HG02938 (cell line): ENCODE results near the gene FMN1.

Source experiments
- ATAC-seq: cut with Tn5 transposase; IDR thresholded peaks from one replicate; pipeline ENCODE4 v1.9.1; 2021; ENCODE audit warnings: mild to moderate bottlenecking, moderate library complexity; ENCODE audit not compliant: unreplicated experiment

The FMN1 gene

DNA sequence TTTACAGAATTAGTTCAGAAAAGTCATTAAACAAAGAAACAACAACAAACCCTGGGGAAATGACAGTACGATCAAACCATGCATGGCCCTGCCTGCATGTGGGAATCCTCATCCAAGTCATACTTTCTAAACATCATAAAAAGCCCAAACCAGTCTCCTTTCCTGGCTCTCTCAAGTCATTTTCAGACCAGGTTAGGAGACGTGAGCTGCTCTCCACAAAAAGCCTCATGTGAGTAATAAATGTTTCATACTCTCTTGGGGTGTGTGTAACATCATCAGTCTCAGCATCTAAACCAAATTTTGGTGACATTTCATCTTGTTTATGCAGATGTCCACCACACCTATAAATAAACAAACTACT, 457.8 kb downstream of the FMN1 start:
- ATAC-seq = no peak

- no peak for ATAC-seq
These were observed 458.4 kb downstream of the FMN1 start for GRCh38 chr15:32735989-32736700.

- ATAC-seq = no peak
These were observed 461.2 kb downstream of the FMN1 start for GRCh38 chr15:32733281-32733680.

- no peak for ATAC-seq
These were observed 461.8 kb downstream of the FMN1 start for GRCh38 chr15:32732574-32733157.

DNA sequence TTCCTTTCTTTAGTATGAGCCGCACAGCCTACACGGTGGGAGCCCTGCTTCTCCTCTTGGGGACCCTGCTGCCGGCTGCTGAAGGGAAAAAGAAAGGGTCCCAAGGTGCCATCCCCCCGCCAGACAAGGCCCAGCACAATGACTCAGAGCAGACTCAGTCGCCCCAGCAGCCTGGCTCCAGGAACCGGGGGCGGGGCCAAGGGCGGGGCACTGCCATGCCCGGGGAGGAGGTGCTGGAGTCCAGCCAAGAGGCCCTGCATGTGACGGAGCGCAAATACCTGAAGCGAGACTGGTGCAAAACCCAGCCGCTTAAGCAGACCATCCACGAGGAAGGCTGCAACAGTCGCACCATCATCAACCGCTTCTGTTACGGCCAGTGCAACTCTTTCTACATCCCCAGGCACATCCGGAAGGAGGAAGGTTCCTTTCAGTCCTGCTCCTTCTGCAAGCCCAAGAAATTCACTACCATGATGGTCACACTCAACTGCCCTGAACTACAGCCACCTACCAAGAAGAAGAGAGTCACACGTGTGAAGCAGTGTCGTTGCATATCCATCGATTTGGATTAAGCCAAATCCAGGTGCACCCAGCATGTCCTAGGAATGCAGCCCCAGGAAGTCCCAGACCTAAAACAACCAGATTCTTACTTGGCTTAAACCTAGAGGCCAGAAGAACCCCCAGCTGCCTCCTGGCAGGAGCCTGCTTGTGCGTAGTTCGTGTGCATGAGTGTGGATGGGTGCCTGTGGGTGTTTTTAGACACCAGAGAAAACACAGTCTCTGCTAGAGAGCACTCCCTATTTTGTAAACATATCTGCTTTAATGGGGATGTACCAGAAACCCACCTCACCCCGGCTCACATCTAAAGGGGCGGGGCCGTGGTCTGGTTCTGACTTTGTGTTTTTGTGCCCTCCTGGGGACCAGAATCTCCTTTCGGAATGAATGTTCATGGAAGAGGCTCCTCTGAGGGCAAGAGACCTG, 463.5 kb downstream of the FMN1 start:
- ATAC-seq = no peak

- no peak for ATAC-seq
These were observed 464.7 kb downstream of the FMN1 start for GRCh38 chr15:32729700-32730395.

GRCh38 chr15:32723171-32723948, 471.2 kb downstream of the FMN1 start:
- ATAC-seq = peak; percentile 86

DNA sequence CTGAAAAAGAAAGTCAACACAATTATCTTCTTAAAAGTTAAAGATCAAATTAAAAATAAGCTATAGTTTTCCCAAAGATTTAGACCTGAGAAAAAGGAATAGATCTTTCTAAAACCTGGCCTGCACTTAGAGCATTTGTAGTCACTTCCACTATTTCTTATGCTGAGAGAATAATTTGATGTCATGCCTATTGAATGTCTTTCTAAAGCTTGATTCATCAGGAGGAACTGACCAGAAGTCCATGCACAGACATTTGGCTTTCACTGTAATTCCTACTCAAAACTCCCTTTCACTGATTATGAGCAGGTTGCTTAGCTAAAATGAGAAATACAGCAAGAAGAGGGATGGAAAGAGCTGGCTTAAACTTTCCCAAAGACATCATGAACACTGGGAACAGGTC, 472.4 kb downstream of the FMN1 start:
- ATAC-seq = no peak

DNA sequence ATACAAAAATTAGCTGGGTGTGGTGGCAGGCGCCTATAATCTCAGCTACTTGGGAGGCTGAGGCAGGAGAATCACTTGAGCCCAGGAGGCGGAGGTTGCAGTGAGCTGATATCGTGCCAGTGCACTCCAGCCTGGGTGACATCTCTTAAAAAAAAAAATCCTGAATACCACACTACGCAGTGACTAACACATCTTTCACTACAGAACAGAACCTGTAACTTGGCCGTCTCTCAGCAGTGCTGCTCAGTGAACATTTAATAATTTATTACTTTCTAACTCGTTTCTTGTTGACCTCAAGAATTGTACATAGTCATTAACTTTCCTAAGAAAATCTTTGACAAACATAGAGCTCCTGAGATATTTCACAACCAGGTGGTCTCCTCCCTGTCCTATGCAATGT, 472.9 kb downstream of the FMN1 start:
- no peak for ATAC-seq

DNA sequence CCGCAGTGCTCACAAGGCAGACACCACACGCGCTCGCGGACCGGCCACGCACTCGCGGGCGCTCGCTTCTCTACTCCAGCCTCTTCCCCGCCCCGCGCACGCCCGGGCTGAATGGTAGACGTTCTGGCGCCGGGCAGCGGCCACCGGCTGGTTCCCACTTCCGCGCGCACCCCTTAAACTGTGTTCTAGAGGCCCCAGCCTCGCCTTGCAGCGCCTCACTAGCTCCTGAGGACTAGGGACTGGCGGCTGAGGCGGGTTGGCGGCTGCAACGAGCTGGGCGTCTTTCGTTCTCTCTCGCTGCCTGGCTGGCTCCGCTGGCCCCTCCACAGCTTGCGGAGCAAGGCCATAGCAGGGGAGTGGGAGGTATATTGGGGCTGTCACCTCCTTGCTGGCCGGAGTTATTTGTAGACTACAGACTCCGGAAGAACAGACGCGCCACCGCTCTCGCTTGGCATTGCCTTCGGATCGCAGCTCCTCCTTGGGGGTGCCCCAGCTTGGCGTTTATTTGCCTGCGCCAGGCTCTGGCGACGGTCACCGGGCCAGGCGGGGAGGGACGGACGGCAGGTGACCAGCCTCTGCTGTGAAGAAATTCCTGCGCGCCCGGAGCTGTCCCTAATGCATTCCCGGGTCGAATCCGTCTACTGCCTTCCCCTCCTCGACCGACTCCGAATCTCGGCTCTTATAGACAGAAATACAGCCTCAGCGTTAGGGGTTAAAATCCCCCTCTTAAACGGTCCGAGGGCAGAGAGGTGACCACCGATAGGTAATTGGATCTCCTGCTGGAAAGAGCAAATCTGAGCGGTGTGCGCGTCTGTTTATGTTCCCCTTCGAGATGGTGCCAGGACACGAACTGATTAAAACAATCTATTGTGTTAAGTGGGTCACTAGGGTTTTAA, 475.4 kb downstream of the FMN1 start:
- no peak for ATAC-seq

DNA sequence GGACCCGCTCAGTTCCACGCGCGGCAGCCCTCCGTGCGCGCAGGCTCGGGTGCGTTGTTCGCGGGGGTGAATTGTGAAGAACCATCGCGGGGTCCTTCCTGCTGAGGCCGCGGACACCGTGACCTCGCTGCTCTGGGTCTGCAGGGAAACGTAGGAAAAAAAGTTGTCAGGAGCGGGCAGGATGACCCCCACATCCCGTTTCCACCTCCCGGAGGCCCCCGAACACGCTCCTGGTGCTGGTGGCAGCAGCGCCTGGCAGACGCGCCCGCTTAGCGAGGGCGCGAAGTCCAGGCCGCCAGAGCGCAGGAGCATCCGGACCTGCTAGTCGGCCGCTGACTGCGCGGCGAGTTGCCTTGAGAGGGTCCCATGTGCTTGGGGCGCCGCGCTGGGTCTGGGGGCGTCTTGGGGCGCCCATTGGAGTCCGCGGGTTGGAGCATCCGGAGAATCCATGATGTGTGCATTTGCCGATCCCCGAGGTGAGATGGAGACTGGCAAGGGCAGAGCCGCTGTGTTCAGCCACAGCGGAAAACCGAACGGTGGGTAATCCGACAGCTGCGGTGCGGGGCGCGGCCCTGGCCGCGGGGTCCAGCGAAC, 476.2 kb downstream of the FMN1 start:
- no peak for ATAC-seq

DNA sequence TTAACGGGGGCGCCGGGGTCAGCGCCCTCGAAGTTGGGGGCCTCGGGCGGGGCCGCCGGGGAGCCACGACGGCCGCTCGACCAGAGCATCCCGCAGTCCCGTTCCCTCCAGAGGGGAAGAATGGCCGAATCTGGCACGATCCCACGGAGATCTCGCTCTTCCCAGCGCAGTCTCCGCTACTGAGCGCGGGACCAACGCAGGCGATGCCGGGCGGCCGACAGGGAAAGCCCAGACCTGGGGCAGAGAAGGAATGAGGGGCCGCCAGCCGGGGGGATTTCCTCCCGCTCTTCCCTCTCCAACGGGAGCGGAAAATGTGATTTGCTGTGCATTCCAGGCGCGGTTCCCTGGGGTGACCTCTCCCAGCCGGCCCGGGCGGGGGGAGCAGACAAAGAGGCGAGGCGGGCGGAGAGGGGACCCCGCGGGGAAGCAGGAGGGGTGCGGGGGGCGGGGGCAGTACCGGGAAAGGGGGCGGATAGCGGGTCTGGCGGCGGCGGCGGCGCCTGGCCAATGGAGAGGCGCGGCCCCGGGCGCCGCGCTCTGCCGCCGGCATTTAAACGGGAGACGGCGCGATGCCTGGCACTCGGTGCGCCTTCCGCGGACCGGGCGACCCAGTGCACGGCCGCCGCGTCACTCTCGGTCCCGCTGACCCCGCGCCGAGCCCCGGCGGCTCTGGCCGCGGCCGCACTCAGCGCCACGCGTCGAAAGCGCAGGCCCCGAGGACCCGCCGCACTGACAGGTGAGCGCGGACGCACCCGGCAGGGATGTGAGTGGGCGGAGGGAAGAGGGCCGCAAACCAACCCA, 476.9 kb downstream of the FMN1 start, which contains the start of gene GREM1:
Gene GREM1 (plus strand): TSS at position 579 of the 801 bp plus-strand sequence. CDS start 12,687 bp downstream, outside the sequence.
- ATAC-seq = no peak

- ATAC-seq = no peak
These were observed 477.5 kb downstream of the FMN1 start for GRCh38 chr15:32716915-32717425.

- no peak for ATAC-seq
These were observed 478.1 kb downstream of the FMN1 start for GRCh38 chr15:32716216-32716914.
